Endothelial cell of umbilical vein (primary cell): ENCODE results near the gene FOXO1.

ENCODE experiments used
- CTCF ChIP-seq, 2 donors: IDR thresholded peaks; 1 replicate in 1 of 2; 2 replicates in 1 of 2; pipeline ENCODE4 v1.5.1; 2011; ENCODE audit warnings: low read length in 2 of 2, mild to moderate bottlenecking in 2 of 2, moderate library complexity in 2 of 2, control low read depth in 1 of 2, inconsistent platforms in 1 of 2, low read depth in 1 of 2; ENCODE audit not compliant: insufficient read depth in 1 of 2; ENCODE audit errors: extremely low read depth in 1 of 2
- JUN ChIP-seq: IDR thresholded peaks from 2 replicates; pipeline ENCODE4 v1.6.1; 2011; ENCODE audit warnings: borderline replicate concordance, low read depth; ENCODE audit not compliant: insufficient read length, insufficient read depth
- POLR2A ChIP-seq: IDR thresholded peaks from 2 replicates; pipeline ENCODE4 v1.6.1; 2012; ENCODE audit warnings: low read depth, mild to moderate bottlenecking, control low read depth, low read length

- TF ChIP-seq JUN (no peak), POLR2A (no peak), CTCF (IDR thresholded peaks at IDR 0.05; ENCODE audit: extremely low read depth in 1 of 2, insufficient read depth in 1 of 2, low read depth in 1 of 2, low read length in 2 of 2) (no peak)
These were observed 126.7 kb downstream of the FOXO1 start for GRCh38 chr13:40539576-40540327.
